ENCODE measurements around the gene ARHGAP5. TPM values are rescaled to one million over a fixed set of nuclear protein-coding genes. Genes with fewer than 3 reads are reported as not detected.

Gene ARHGAP5
- total RNA-seq, 6 experiments from 2014 or later: 32.0 to 60.5 (median 50.1) TPM

DNA sequence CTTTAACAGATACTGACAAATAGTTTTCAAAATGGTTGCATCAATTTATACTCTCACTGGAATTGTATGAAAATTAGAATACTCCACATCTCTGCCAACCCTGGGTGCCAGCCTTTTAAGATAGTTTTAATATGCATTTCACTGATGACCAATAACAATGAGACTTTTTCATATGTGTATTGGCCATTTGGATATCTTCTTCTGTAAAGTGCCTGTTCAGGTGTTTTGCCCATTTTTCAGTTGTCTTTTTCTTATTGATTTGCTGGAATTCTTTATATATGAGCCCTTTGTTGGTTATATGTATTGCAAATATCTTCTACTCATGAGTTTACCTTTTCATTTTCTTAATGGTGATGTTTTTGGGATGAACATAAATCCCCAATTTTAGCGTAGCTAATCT is 108.0 kb downstream of the ARHGAP5 start:
- Histone ChIP-seq H3K27me3 (no peaks in the 10 kb centered on the region), H3K36me3 (no peaks in the 10 kb centered on the region), H3K9me3 (no peaks in the 10 kb centered on the region), H3K4me1 (no peaks in the 10 kb centered on the region), H3K27ac (no peak overlapping the region), H3K4me3 (no peak overlapping the region)
- intact Hi-C loops (cut with DNase I): no loop called here
- no peak for ATAC-seq
- no peak for DNase-seq
- WGBS (ENCODE audit: insufficient coverage, low coverage, low lambda C conversion rate, missing lambda C conversion rate): 100% methylated on average over 1 of the region's 1 CpG
- no peak for TF ChIP-seq POLR2A (IDR thresholded peaks at IDR 0.05)
- TF ChIP-seq, protein P1, sequence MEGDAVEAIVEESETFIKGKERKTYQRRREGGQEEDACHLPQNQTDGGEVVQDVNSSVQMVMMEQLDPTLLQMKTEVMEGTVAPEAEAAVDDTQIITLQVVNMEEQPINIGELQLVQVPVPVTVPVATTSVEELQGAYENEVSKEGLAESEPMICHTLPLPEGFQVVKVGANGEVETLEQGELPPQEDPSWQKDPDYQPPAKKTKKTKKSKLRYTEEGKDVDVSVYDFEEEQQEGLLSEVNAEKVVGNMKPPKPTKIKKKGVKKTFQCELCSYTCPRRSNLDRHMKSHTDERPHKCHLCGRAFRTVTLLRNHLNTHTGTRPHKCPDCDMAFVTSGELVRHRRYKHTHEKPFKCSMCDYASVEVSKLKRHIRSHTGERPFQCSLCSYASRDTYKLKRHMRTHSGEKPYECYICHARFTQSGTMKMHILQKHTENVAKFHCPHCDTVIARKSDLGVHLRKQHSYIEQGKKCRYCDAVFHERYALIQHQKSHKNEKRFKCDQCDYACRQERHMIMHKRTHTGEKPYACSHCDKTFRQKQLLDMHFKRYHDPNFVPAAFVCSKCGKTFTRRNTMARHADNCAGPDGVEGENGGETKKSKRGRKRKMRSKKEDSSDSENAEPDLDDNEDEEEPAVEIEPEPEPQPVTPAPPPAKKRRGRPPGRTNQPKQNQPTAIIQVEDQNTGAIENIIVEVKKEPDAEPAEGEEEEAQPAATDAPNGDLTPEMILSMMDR (IDR thresholded peaks at IDR 0.05): no peak

DNA sequence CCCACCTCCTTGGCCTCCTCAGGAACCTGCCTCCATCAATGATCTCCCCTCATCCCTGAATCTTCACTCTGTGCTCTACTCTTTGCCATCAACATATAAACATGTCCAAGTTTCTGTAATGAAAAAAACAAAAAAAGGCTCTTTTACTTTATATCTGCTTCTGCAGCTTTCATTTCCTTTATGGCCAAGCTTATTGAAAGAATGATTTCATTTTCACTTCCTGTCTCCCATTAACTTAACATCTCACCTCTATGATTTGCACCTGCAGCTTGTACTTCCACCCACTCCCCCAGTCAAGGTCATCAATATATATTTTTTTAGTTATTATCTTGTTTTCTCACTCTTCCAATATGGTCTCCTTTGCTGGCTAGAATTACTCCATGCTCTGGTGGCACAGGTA is 109.1 kb downstream of the ARHGAP5 start:
- Histone ChIP-seq H3K27me3 (no peaks in the 10 kb centered on the region), H3K4me3 (no peak overlapping the region), H3K36me3 (no peaks in the 10 kb centered on the region), H3K9me3 (no peaks in the 10 kb centered on the region), H3K4me1 (no peaks in the 10 kb centered on the region), H3K27ac (no peak overlapping the region)
- ATAC-seq: no peak
- no peak for DNase-seq
- intact Hi-C loops (cut with DNase I): no loop called here
- TF ChIP-seq, protein P1 (IDR thresholded peaks at IDR 0.05): no peak
- TF ChIP-seq POLR2A (IDR thresholded peaks at IDR 0.05): no peak

DNA sequence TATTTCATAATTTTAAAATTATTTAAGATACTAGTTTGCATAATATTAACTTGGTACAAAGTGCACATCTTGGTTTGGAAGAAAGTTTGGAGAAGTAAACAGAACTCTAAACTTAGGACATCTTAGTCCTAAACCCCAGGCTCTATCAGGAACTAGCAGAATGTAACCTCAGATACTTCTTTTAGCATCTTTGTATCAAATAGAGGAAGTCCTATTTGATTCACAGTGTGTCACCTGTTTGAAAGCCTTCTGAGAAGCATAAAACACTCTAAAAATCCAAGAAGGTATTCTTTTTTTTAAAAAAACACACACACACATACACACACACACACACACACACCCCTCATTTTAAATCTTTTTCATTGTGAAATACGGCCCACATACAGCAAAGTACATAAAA is 112.7 kb downstream of the ARHGAP5 start:
- no peak for DNase-seq
- no peak for TF ChIP-seq POLR2A (IDR thresholded peaks at IDR 0.05)
- TF ChIP-seq, protein P1 (IDR thresholded peaks at IDR 0.05): no peak
- 53% methylated on average over 1 of the region's 1 CpG for WGBS (ENCODE audit: insufficient coverage, low coverage, low lambda C conversion rate, missing lambda C conversion rate)
- Histone ChIP-seq H3K4me1 (no peaks in the 10 kb centered on the region), H3K4me3 (no peak overlapping the region), H3K27me3 (no peaks in the 10 kb centered on the region), H3K27ac (no peak overlapping the region), H3K36me3 (no peaks in the 10 kb centered on the region), H3K9me3 (no peaks in the 10 kb centered on the region)
- no peak for ATAC-seq
- intact Hi-C loops (cut with DNase I): no loop called here

DNA sequence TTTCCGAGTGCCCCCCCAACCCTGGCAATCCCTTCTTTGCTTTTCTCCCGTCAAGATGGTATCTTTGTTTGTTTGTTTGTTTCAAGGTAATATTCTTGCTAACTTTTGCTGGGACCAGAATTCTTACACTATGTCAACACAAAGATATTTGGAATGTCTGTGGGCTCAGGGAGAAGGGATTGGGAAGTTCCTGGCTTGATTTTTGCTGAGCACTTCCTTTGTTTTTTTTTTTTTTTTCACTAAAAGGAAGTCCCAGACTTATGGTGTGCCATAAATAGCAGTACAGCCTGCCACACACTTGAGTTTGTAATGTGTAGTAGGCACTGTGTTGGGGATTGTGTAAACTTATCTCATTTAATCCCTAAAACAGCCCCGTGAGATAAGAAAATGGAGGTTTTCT is 113.6 kb downstream of the ARHGAP5 start:
- intact Hi-C loops (cut with DNase I): no loop called here
- 45% methylated on average over 3 of the region's 3 CpGs for WGBS (ENCODE audit: insufficient coverage, low coverage, low lambda C conversion rate, missing lambda C conversion rate)
- Histone ChIP-seq H3K9me3 (no peaks in the 10 kb centered on the region), H3K27me3 (no peaks in the 10 kb centered on the region), H3K4me3 (no peak overlapping the region), H3K36me3 (no peaks in the 10 kb centered on the region), H3K27ac (no peak overlapping the region), H3K4me1 (no peaks in the 10 kb centered on the region)
- peak in 3 of 4 donors; percentile 30 to 51 (median 31) for ATAC-seq
- TF ChIP-seq POLR2A (IDR thresholded peaks at IDR 0.05): no peak
- TF ChIP-seq, protein P1 (IDR thresholded peaks at IDR 0.05): no peak
- DNase-seq: no peak

DNA sequence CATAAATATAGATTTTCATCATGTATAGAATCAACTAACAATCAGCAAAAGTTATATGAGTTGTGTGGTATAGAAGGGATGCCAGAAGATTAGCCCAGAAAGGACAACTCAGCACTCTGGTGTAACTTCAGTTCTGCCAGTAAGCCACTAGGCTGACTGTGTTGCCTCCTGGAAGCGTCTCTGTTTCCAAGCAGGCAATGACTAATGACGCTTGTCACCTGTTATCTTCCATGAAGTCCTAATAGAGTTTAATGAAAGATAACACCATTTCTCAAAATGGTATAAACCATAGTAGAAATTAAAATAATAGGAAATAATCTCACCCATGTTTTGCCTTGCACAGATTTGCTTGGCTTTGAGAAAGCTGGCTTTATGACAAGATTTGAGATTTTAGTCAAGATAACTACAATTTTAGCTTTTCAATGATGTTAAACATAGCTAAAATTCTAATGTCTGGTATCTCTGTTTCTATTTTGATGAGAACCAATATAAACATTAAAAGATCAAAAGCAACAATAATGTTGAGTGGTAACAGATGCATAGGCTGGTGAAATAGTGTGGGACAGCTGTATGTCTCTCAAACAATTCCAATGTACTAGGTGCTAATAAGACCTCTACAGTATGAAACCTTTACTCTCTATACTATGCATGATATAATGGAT is 115.7 kb downstream of the ARHGAP5 start:
- DNase-seq (no peak), ATAC-seq (no peak)
- Histone ChIP-seq H3K27ac (no peak overlapping the region), H3K27me3 (no peaks in the 10 kb centered on the region), H3K36me3 (no peaks in the 10 kb centered on the region), H3K9me3 (no peaks in the 10 kb centered on the region), H3K4me3 (no peak overlapping the region), H3K4me1 (no peaks in the 10 kb centered on the region)
- intact Hi-C loops (cut with DNase I): no loop called here
- TF ChIP-seq POLR2A (IDR thresholded peaks at IDR 0.05): no peak
- TF ChIP-seq, protein P1 (IDR thresholded peaks at IDR 0.05): no peak
- 82% methylated on average over 2 of the region's 2 CpGs for WGBS (ENCODE audit: insufficient coverage, low coverage, low lambda C conversion rate, missing lambda C conversion rate)
